Measurements from ENCODE around the gene PTPN3.

The PTPN3 gene

GRCh38 chr9:109506097-109506712 lies 8.1 kb upstream of the PTPN3 start:
- DNase-seq (ENCODE audit: low spot score) = no peak

GRCh38 chr9:109504689-109505088 lies 6.6 kb upstream of the PTPN3 start:
- no peak for DNase-seq (ENCODE audit: low spot score)

- no peak for DNase-seq (ENCODE audit: low spot score)
Measured at GRCh38 chr9:109500421-109500974, 2.4 kb upstream of the PTPN3 start.

- peak; percentile 70 for DNase-seq (ENCODE audit: low spot score)
Measured at GRCh38 chr9:109499631-109500410, 1.7 kb upstream of the PTPN3 start.

GRCh38 chr9:109499093-109499630 lies 1.1 kb upstream of the PTPN3 start:
- DNase-seq (ENCODE audit: low spot score) = no peak

- peak; percentile 67 for DNase-seq (ENCODE audit: low spot score)
Measured at GRCh38 chr9:109497226-109498153, 617 bp downstream of the PTPN3 start.

- no peak for DNase-seq (ENCODE audit: low spot score)
Measured at GRCh38 chr9:109496841-109497225, 1.3 kb downstream of the PTPN3 start.

- no peak for DNase-seq (ENCODE audit: low spot score)
Measured at GRCh38 chr9:109496218-109496617, 1.9 kb downstream of the PTPN3 start.

GRCh38 chr9:109493648-109494047 lies 4.5 kb downstream of the PTPN3 start:
- no peak for DNase-seq (ENCODE audit: low spot score)

- DNase-seq (ENCODE audit: low spot score) = no peak
Measured at GRCh38 chr9:109491590-109491989, 6.5 kb downstream of the PTPN3 start.

- DNase-seq (ENCODE audit: low spot score) = no peak
Measured at GRCh38 chr9:109488791-109489492, 9.2 kb downstream of the PTPN3 start.

GRCh38 chr9:109488351-109488750 lies 9.8 kb downstream of the PTPN3 start:
- DNase-seq (ENCODE audit: low spot score) = no peak

GRCh38 chr9:109487247-109487646 lies 10.9 kb downstream of the PTPN3 start:
- no peak for DNase-seq (ENCODE audit: low spot score)

- DNase-seq (ENCODE audit: low spot score) = no peak
Measured at GRCh38 chr9:109483744-109484429, 14.2 kb downstream of the PTPN3 start.

- DNase-seq (ENCODE audit: low spot score) = no peak
Measured at GRCh38 chr9:109482391-109482916, 15.7 kb downstream of the PTPN3 start.

GRCh38 chr9:109481856-109482255 lies 16.3 kb downstream of the PTPN3 start:
- DNase-seq (ENCODE audit: low spot score) = no peak

GRCh38 chr9:109479822-109480221 lies 18.3 kb downstream of the PTPN3 start:
- DNase-seq (ENCODE audit: low spot score) = no peak

- DNase-seq (ENCODE audit: low spot score) = no peak
Measured at GRCh38 chr9:109478665-109479380, 19.3 kb downstream of the PTPN3 start.

- DNase-seq (ENCODE audit: low spot score) = no peak
Measured at GRCh38 chr9:109478051-109478563, 20.0 kb downstream of the PTPN3 start.

Measured in D341Med (cell line).